SK-N-SH (cell line): ENCODE results near the gene MTUS2. TPM values are rescaled to one million over a fixed set of nuclear protein-coding genes. Genes with fewer than 3 reads are reported as not detected.
A peak's percentile ranks its signal among the peaks of the same experiment; 100 is the strongest.

Experiments used
- CTCF ChIA-PET: fragments of 300-600, 350-600 bp; formaldehyde crosslinking; extraction: SDS; loops from one replicate; lab custom pipeline; 2021; lab: Yijun Ruan, JAX
- POLR2A ChIA-PET: fragments of 350-600 bp; sonication (Branson Sonifier 250); formaldehyde crosslinking; extraction: SDS; loops from one replicate; lab custom pipeline; 2020; ENCODE audit warnings: antibody characterized with exemption, inconsistent platforms; lab: Yijun Ruan, JAX
- DNase-seq: peaks from one replicate; pipeline ENCODE4 v3.0.0; 2012
- H2AFZ ChIP-seq: fragments of 200-600 bp; sonication (generic); 2 replicates; pipeline ENCODE4 v1.8.1; 2016; ENCODE audit warnings: antibody characterized with exemption, mild to moderate bottlenecking, low read depth
- H3F3A ChIP-seq: fragments of 200-600 bp; sonication (generic); replicated peaks from 2 replicates; pipeline ENCODE3; 2016; ENCODE audit warnings: antibody characterized with exemption, mild to moderate bottlenecking; ENCODE audit not compliant: insufficient read depth
- H3K27ac ChIP-seq, 2 experiments: fragments of 200-500 bp in 1 of 2; fragments of 200-600 bp in 1 of 2; sonication (Bioruptor generic) in 1 of 2; sonication (generic), shearing (Covaris generic) in 1 of 2; 2 replicates each; pipeline versions ENCODE4 v1.5.1 to v1.6.1; 2014 to 2016; ENCODE audit warnings: low read depth in 2 of 2, inconsistent platforms in 1 of 2, low read length in 1 of 2, mild to moderate bottlenecking in 1 of 2, mixed read lengths in 1 of 2
- H3K27me3 ChIP-seq: fragments of 200-600 bp; sonication (generic), shearing (Covaris generic); 2 replicates; pipeline ENCODE4 v1.6.1; 2016; ENCODE audit warnings: mixed run types; ENCODE audit not compliant: insufficient read depth
- H3K36me3 ChIP-seq, 2 experiments: fragments of 200-500 bp in 1 of 2; fragments of 200-600 bp in 1 of 2; sonication (Bioruptor generic) in 1 of 2; sonication (generic) in 1 of 2; replicated peaks in 1 of 2; 2 replicates each; pipeline versions ENCODE3 to v1.5.1; 2014 to 2016; ENCODE audit warnings: low read length in 1 of 2, mild to moderate bottlenecking in 1 of 2; ENCODE audit not compliant: insufficient read depth in 2 of 2, control insufficient read depth in 1 of 2
- H3K4me1 ChIP-seq, 2 experiments: fragments of 200-500 bp in 1 of 2; fragments of 200-600 bp in 1 of 2; sonication (Bioruptor generic) in 1 of 2; sonication (generic), shearing (Covaris generic) in 1 of 2; 2 replicates each; pipeline versions ENCODE4 v1.5.1 to v1.6.1; 2014 to 2016; ENCODE audit warnings: low read depth in 1 of 2, low read length in 1 of 2, mixed run types in 1 of 2; ENCODE audit not compliant: insufficient read depth in 2 of 2, control insufficient read depth in 1 of 2
- H3K4me2 ChIP-seq: fragments of 200-600 bp; sonication (generic), shearing (Covaris generic); 2 replicates; pipeline ENCODE4 v1.6.1; 2017; ENCODE audit warnings: mixed run types
- H3K4me3 ChIP-seq, 2 experiments: fragments of 200-500 bp in 1 of 2; fragments of 200-600 bp in 1 of 2; sonication (Bioruptor generic) in 1 of 2; sonication (generic), shearing (Covaris generic) in 1 of 2; 2 replicates each; pipeline versions ENCODE4 v1.5.1 to v1.8.1; 2014 to 2016; ENCODE audit warnings: low read depth in 2 of 2, inconsistent platforms in 1 of 2, low read length in 1 of 2, mild to moderate bottlenecking in 1 of 2, mixed read lengths in 1 of 2, moderate library complexity in 1 of 2
- H3K79me2 ChIP-seq: fragments of 200-600 bp; sonication (generic); 2 replicates; pipeline ENCODE4 v1.8.1; 2017; ENCODE audit warnings: mild to moderate bottlenecking; ENCODE audit not compliant: insufficient read depth
- H3K9ac ChIP-seq: fragments of 200-600 bp; sonication (generic); 2 replicates; pipeline ENCODE4 v1.6.1; 2017; ENCODE audit warnings: mixed run types
- H3K9me2 ChIP-seq: fragments of 200-600 bp; sonication (generic); 2 replicates; pipeline ENCODE4 v1.6.1; 2017; ENCODE audit warnings: mixed run types
- H3K9me3 ChIP-seq: fragments of 200-600 bp; sonication (generic); 2 replicates; pipeline ENCODE4 v1.6.1; 2017; ENCODE audit warnings: mixed run types, mild to moderate bottlenecking, moderate library complexity
- H4K20me1 ChIP-seq: fragments of 200-600 bp; sonication (generic); 2 replicates; pipeline ENCODE4 v1.6.1; 2017; ENCODE audit warnings: mild to moderate bottlenecking, mixed run types; ENCODE audit not compliant: insufficient read depth
- CHD2 ChIP-seq: fragments of 150-350 bp; IDR thresholded peaks from 2 replicates; pipeline ENCODE4 v1.6.1; 2018; ENCODE audit warnings: low read length; ENCODE audit not compliant: partially characterized antibody
- FOSL2 ChIP-seq: IDR thresholded peaks from 2 replicates; pipeline ENCODE4 v1.4.0; 2012; ENCODE audit warnings: low read depth, mild to moderate bottlenecking, moderate library complexity, borderline replicate concordance
- FOXJ3 ChIP-seq: sonication (generic); formaldehyde crosslinking; IDR thresholded peaks from 2 replicates; pipeline ENCODE4 v1.5.1; 2020; ENCODE audit warnings: mild to moderate bottlenecking, missing genetic modification reagents
- JUND ChIP-seq: IDR thresholded peaks from 2 replicates; pipeline ENCODE4 v1.4.0; 2012
- NFIC ChIP-seq: IDR thresholded peaks from 2 replicates; pipeline ENCODE4 v1.4.0; 2012; ENCODE audit warnings: borderline replicate concordance
- REST ChIP-seq: IDR thresholded peaks from 2 replicates; pipeline ENCODE4 v1.6.1; 2012; ENCODE audit warnings: mild to moderate bottlenecking, low read depth, low read length, moderate library complexity
- RFX5 ChIP-seq: IDR thresholded peaks from 2 replicates; pipeline ENCODE4 v1.6.1; 2012; ENCODE audit warnings: mild to moderate bottlenecking, improper control_type of control experiment, low read length
- TAF1 ChIP-seq: IDR thresholded peaks from 2 replicates; pipeline ENCODE4 v1.6.1; 2012; ENCODE audit warnings: low read depth, mild to moderate bottlenecking, low read length, moderate library complexity, borderline replicate concordance
- TCF12 ChIP-seq: IDR thresholded peaks from 2 replicates; pipeline ENCODE4 v1.4.0; 2012
- TEAD4 ChIP-seq: IDR thresholded peaks from 2 replicates; pipeline ENCODE4 v1.4.0; 2012; ENCODE audit warnings: mild to moderate bottlenecking, borderline replicate concordance; ENCODE audit not compliant: insufficient read depth
- WGBS: methylation state at CpG from one replicate; pipeline ENCODE4 v1.1.6; 2017; ENCODE audit warnings: low lambda C conversion rate; 5-methylcytosine and 5-hydroxymethylcytosine counted together
- polyA plus RNA-seq, 3 experiments: library from polyadenylated mRNA; depleted of rRNA; stranded (reverse); fragments of >200 nt; gene quantifications; 2 replicates each; pipeline ENCODE4 v1.2.3, GENCODE V29; 2012
- TF ChIP-seq, protein P1 (sequence below): IDR thresholded peaks from 2 replicates; pipeline ENCODE4; 2012
- TF ChIP-seq, protein P2 (sequence below): fragments of 150-350 bp; IDR thresholded peaks from 2 replicates; pipeline ENCODE4 v1.6.1; 2017; ENCODE audit warnings: antibody characterized with exemption, low read length, low read depth, borderline replicate concordance
- TF ChIP-seq, protein P3 (sequence below): IDR thresholded peaks from 2 replicates; pipeline ENCODE4 v1.4.0; 2012; ENCODE audit warnings: low read depth, borderline replicate concordance

The MTUS2 gene
- polyA plus RNA-seq, 1 of the 3 experiments (the other 2 are of a cell fraction) = 1.7 TPM

DNA sequence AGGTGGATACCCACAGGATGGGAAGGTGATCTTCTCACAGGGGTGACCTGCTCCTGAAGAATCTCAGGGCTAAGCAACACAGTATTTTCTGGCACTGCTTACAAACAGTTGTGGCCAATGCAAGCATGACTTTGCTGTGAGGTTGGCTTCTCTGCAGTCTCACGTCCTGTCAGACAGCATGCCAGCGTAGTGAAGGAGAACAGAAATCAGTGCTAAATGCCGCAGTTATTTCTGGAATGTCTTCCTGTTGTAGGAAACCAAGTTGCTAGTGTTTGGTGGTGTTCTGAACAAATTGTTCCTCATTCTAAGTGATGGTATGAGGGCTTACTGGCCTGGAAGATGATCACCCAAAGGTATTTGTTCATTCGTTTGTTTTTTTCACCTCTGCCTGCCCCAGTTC lies 320.1 kb downstream of the MTUS2 start:
- no peak overlapping the region for H3K27ac ChIP-seq
- DNase-seq = no peak
- no peaks in the 10 kb centered on the region for H3K27me3 ChIP-seq
- H3K9ac ChIP-seq = no peak overlapping the region
- TF ChIP-seq, protein P1, sequence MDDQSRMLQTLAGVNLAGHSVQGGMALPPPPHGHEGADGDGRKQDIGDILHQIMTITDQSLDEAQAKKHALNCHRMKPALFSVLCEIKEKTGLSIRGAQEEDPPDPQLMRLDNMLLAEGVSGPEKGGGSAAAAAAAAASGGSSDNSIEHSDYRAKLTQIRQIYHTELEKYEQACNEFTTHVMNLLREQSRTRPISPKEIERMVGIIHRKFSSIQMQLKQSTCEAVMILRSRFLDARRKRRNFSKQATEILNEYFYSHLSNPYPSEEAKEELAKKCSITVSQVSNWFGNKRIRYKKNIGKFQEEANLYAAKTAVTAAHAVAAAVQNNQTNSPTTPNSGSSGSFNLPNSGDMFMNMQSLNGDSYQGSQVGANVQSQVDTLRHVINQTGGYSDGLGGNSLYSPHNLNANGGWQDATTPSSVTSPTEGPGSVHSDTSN = peak; percentile 80
- TF ChIP-seq JUND (no peak), TCF12 (peak; percentile 89), NFIC (peak; percentile 30; the same call in 1 of the 2 replicates), FOSL2 (no peak), RFX5 (no peak), CHD2 (no peak), FOXJ3 (CRISPR knock-in tag) (no peak), TEAD4 (0 out of 2 replicates have a peak, but pooled peaks have one; percentile 54), TAF1 (no peak)
- no peaks in the 10 kb centered on the region for H3K9me2 ChIP-seq
- no peak overlapping the region for H3K4me3 ChIP-seq
- H3K9me3 ChIP-seq = no peaks in the 10 kb centered on the region
- no peaks in the 10 kb centered on the region for H3K36me3 ChIP-seq
- WGBS = 4% methylated on average over 4 of the region's 4 CpGs
- no peaks in the 10 kb centered on the region for H3F3A ChIP-seq
- no peaks in the 10 kb centered on the region for H3K79me2 ChIP-seq
- H3K4me2 ChIP-seq = peak overlapping the region; percentile 42
- no peaks in the 10 kb centered on the region for H3K4me1 ChIP-seq
- no peaks in the 10 kb centered on the region for H4K20me1 ChIP-seq
- 0 out of 2 replicates have a peak overlapping the region, but pooled peaks have one; percentile 13 for H2AFZ ChIP-seq
- POLR2A ChIA-PET = no interaction called here
- CTCF ChIA-PET = no interaction called here

- Histone ChIP-seq H3K27ac (no peak overlapping the region), H3K4me3 (no peak overlapping the region), H3K79me2 (no peaks in the 10 kb centered on the region), H3K9ac (no peak overlapping the region), H3F3A (no peaks in the 10 kb centered on the region), H3K9me3 (no peaks in the 10 kb centered on the region), H3K9me2 (no peaks in the 10 kb centered on the region), H3K27me3 (no peaks in the 10 kb centered on the region), H3K4me2 (no peak overlapping the region), H4K20me1 (no peaks in the 10 kb centered on the region), H2AFZ (no peak overlapping the region), H3K4me1 (no peaks in the 10 kb centered on the region), H3K36me3 (no peaks in the 10 kb centered on the region)
- no peak for DNase-seq
- CTCF ChIA-PET = no interaction called here
- POLR2A ChIA-PET = no interaction called here
- TF ChIP-seq, protein P2, sequence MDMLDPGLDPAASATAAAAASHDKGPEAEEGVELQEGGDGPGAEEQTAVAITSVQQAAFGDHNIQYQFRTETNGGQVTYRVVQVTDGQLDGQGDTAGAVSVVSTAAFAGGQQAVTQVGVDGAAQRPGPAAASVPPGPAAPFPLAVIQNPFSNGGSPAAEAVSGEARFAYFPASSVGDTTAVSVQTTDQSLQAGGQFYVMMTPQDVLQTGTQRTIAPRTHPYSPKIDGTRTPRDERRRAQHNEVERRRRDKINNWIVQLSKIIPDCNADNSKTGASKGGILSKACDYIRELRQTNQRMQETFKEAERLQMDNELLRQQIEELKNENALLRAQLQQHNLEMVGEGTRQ = no peak
- no peak for TF ChIP-seq REST
- TF ChIP-seq, protein P3, sequence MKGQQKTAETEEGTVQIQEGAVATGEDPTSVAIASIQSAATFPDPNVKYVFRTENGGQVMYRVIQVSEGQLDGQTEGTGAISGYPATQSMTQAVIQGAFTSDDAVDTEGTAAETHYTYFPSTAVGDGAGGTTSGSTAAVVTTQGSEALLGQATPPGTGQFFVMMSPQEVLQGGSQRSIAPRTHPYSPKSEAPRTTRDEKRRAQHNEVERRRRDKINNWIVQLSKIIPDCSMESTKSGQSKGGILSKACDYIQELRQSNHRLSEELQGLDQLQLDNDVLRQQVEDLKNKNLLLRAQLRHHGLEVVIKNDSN = no peak
- 0% methylated on average over 1 of the region's 1 CpG for WGBS
Observed at GRCh38 chr13:29143847-29144246, 323.7 kb downstream of the MTUS2 start.
